ENCODE results near the gene LPAR5.

LPAR5 gene

DNA sequence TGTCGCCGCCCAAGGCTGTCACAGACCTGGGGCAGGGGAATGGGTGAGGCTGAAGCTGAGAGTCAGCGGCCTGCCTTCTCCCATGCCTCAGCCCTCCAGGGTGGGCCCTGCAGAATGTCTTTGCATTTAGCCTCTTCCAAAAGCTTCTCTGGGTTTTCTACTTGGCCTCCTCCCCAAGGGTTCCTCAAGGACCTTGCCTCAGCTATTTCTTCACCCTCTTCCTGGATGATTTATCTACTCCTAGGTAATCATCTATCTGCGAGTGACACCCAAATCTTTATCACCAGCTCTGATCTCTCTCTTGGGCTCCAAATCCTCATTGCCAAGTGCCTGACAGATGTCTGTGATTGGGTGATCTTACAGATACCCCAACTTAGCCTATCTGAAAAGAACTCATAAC, 4.7 kb upstream of the LPAR5 start:
- TF ChIP-seq, protein P1, sequence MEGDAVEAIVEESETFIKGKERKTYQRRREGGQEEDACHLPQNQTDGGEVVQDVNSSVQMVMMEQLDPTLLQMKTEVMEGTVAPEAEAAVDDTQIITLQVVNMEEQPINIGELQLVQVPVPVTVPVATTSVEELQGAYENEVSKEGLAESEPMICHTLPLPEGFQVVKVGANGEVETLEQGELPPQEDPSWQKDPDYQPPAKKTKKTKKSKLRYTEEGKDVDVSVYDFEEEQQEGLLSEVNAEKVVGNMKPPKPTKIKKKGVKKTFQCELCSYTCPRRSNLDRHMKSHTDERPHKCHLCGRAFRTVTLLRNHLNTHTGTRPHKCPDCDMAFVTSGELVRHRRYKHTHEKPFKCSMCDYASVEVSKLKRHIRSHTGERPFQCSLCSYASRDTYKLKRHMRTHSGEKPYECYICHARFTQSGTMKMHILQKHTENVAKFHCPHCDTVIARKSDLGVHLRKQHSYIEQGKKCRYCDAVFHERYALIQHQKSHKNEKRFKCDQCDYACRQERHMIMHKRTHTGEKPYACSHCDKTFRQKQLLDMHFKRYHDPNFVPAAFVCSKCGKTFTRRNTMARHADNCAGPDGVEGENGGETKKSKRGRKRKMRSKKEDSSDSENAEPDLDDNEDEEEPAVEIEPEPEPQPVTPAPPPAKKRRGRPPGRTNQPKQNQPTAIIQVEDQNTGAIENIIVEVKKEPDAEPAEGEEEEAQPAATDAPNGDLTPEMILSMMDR (IDR thresholded peaks at IDR 0.05; ENCODE audit: control insufficient read depth, extremely low read depth, insufficient read depth), result no peak
- no peak overlapping the region for H3K4me3 ChIP-seq (ENCODE audit: low read depth, low read length)
- no peak for DNase-seq (ENCODE audit: low read depth)

DNA sequence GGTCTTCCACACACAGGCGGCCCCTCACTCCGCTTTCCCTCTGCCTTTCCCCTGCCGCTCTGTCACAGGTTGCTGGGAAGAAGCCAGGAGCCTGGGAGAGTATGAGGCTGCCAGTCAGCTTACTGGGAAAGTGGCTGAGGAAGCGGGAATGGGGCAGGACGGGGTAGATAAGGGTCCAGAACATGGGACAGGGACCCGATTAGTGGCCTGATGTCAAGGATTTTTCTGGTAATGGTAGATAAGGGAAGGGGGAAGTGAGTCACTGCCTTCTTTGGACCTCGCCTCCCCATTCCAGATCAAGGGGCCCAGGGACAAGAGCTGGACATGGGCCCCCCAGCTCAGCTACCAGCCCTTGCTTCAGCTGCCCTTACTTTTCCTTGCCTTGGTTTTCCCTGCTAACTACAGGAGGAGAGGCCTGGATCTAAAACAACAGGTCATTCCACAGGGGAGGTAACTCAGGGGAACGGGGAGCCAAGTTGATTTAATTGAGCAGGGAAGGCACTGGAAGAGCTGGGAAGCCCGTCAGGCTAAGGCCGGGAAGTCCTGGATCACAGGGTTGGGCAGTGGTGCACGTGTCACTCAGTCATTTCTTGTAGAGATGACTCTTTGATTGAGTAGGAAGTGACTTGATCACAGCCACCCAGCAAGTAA, 3.5 kb upstream of the LPAR5 start:
- no peak for DNase-seq (ENCODE audit: low read depth)
- TF ChIP-seq, protein P1 (IDR thresholded peaks at IDR 0.05; ENCODE audit: control insufficient read depth, extremely low read depth, insufficient read depth), result no peak
- H3K4me3 ChIP-seq (ENCODE audit: low read depth, low read length), result no peak overlapping the region

DNA sequence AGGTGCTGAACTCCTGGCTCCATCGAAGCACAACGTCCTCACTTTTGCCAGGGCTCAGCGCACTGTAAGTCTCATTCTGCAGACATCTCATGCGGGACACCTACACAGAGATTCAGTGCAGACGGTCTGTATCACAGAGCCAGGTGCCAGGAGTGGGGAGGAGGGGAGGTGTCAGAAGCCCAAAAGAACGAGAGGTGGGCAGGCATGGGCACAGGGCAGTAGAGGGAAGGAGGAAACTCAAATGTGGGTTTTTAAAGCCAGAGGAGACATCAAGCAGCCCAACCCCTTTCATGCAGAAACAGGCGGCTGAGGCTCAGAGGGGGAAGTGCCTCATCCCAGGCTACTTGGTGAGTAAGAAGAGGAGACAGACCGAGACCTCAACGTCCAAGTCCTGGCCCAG, 2.5 kb upstream of the LPAR5 start:
- TF ChIP-seq, protein P1 (IDR thresholded peaks at IDR 0.05; ENCODE audit: control insufficient read depth, extremely low read depth, insufficient read depth), result no peak
- no peak overlapping the region for H3K4me3 ChIP-seq (ENCODE audit: low read depth, low read length)
- no peak for DNase-seq (ENCODE audit: low read depth)

DNA sequence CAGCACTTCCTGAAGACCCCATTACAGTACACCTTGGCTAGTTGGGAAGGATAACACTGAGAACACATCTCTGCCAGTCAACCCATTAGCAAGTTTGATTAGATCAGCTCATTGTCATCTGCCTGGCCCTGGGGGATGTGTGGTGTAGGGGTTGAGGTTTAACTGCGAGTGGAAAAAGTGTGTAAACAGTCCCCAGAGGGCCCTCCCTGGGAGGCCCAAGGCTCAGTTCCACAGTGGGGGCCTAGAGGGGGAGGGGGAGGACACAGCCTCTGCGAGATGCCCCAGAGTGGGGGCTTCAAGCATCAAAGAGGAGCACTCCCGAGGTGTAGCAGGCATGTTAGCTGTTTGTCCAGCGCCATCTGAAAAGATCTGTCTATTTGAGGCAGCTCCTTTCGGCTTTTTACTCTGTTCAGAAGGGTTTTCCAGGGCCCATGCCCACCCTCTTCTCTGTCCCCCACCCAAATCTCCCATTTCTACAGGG, 344 bp downstream of the LPAR5 start:
- H3K4me3 ChIP-seq (ENCODE audit: low read depth, low read length), result no peak overlapping the region
- DNase-seq (ENCODE audit: low read depth), result no peak
- TF ChIP-seq, protein P1 (IDR thresholded peaks at IDR 0.05; ENCODE audit: control insufficient read depth, extremely low read depth, insufficient read depth), result no peak

DNA sequence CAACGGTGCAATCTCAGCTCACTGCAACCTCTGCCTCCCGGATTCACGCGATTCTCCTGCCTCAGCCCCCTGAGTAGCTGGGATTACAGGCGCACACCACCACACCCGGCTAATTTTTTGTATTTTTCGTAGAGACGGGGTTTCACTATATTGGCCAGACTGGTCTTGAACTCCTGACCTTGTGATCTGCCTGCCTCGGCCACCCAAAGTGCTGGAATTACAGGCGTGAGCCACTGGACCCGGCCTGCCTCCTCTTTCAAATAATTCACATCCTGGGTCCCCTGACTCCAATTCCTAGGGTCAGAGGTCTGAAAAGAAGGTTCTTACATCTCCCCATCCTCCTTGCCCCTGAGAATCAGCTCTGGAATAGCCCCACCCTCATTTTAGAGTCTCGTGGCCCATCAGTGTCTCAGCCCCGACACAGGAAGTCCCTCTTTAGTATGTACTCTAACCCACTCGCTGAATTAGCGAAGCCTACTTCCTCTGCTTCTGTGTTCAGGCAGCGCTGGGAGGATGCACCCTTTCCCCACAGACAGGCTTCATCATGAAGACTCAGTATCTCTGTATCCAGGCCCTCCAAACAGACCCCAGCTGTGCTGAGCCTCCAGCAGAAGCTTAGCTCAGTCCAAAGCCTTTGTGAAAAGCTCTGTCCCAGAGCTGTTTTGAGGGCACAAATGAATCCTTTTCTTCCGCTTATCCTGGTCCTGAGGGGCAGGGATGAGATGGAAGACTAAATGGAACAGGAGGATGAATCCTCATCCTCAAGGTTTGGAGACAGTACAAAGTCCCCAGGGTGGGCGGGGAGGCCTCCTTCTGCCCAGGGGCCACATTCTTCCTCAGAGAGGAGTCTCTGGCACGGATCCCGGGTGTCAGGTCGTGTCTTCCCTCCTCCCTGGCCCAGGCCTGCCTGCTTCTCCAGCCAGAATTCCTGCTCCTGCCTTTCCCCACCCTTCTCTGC, 3.5 kb downstream of the LPAR5 start:
- H3K4me3 ChIP-seq (ENCODE audit: low read depth, low read length), result no peak overlapping the region

DNA sequence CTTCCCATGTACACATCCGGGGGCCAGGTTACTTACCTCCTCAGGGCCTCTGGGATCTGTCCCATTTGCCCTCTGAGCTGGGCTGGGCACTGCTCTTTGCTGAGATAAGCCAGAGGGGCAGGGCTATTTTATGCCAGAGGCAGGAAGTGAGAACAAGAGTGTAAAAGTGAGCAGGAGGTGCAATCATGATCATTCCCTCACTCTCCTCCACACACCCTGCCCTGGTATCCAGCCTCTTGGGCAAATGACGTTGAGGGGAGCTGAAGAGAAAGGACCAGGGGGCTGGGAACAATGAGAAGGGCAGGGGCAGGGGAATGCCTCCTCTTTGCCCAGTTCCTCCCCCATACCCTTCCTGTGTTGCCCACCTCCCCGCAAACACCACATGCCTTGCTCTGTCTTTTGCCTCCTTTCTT, 4.2 kb downstream of the LPAR5 start:
- H3K4me3 ChIP-seq (ENCODE audit: low read depth, low read length), result no peak overlapping the region
- DNase-seq (ENCODE audit: low read depth), result no peak
- TF ChIP-seq, protein P1 (IDR thresholded peaks at IDR 0.05; ENCODE audit: control insufficient read depth, extremely low read depth, insufficient read depth), result no peak

More for the DNA sequence above, 3.5 kb downstream of the LPAR5 start:
- no peak for DNase-seq (ENCODE audit: low read depth)
- TF ChIP-seq, protein P1 (IDR thresholded peaks at IDR 0.05; ENCODE audit: control insufficient read depth, extremely low read depth, insufficient read depth), result no peak

Measured in LNCaP clone FGC (cell line).